Measurements from ENCODE around the gene DUS1L. TPM values are rescaled to one million over a fixed set of nuclear protein-coding genes. Genes with fewer than 3 reads are reported as not detected.

The DUS1L gene
- total RNA-seq, 1 donor from 2014 or later = 73.3 TPM

GRCh38 chr17:82080789-82081464, 15.3 kb upstream of the DUS1L start:
- Mint-ChIP-seq H3K27me3 (ENCODE audit: unreplicated experiment) (no peaks in the 10 kb centered on the region), H3K4me3 (ENCODE audit: unreplicated experiment) (no peak overlapping the region), H3K36me3 (ENCODE audit: unreplicated experiment) (peaks cover 12% of the 10 kb centered on the region), H3K27ac (ENCODE audit: unreplicated experiment) (no peak overlapping the region), H3K4me1 (ENCODE audit: unreplicated experiment) (no peaks in the 10 kb centered on the region), H3K9me3 (ENCODE audit: unreplicated experiment) (no peaks in the 10 kb centered on the region)
- no peak for DNase-seq (ENCODE audit: extremely low spot score, unreplicated experiment)
- no peak for TF ChIP-seq CTCF (IDR thresholded peaks at IDR 0.05)

GRCh38 chr17:82080048-82080788, 14.6 kb upstream of the DUS1L start:
- peaks cover 12% of the 10 kb centered on the region for H3K36me3 Mint-ChIP-seq (ENCODE audit: unreplicated experiment)
- no peak for TF ChIP-seq CTCF (IDR thresholded peaks at IDR 0.05)
- no peaks in the 10 kb centered on the region for H3K9me3 Mint-ChIP-seq (ENCODE audit: unreplicated experiment)
- no peaks in the 10 kb centered on the region for H3K4me1 Mint-ChIP-seq (ENCODE audit: unreplicated experiment)
- H3K27me3 Mint-ChIP-seq (ENCODE audit: unreplicated experiment) = no peaks in the 10 kb centered on the region
- no peak overlapping the region for H3K27ac Mint-ChIP-seq (ENCODE audit: unreplicated experiment)
- H3K4me3 Mint-ChIP-seq (ENCODE audit: unreplicated experiment) = no peak overlapping the region
- DNase-seq (ENCODE audit: extremely low spot score, unreplicated experiment) = no peak

- Mint-ChIP-seq H3K4me1 (ENCODE audit: unreplicated experiment) (no peaks in the 10 kb centered on the region), H3K9me3 (ENCODE audit: unreplicated experiment) (no peaks in the 10 kb centered on the region), H3K36me3 (ENCODE audit: unreplicated experiment) (peaks cover 10% of the 10 kb centered on the region), H3K27ac (ENCODE audit: unreplicated experiment) (no peak overlapping the region), H3K4me3 (ENCODE audit: unreplicated experiment) (no peak overlapping the region), H3K27me3 (ENCODE audit: unreplicated experiment) (no peaks in the 10 kb centered on the region)
- DNase-seq (ENCODE audit: extremely low spot score, unreplicated experiment) = no peak
- TF ChIP-seq CTCF (IDR thresholded peaks at IDR 0.05) = no peak
These were observed 13.5 kb upstream of the DUS1L start for GRCh38 chr17:82079001-82079677.

GRCh38 chr17:82078433-82078832, 12.8 kb upstream of the DUS1L start:
- H3K27me3 Mint-ChIP-seq (ENCODE audit: unreplicated experiment) = no peaks in the 10 kb centered on the region

More at GRCh38 chr17:82078433-82078832, 12.8 kb upstream of the DUS1L start:
- no peaks in the 10 kb centered on the region for H3K4me1 Mint-ChIP-seq (ENCODE audit: unreplicated experiment)
- no peak overlapping the region for H3K4me3 Mint-ChIP-seq (ENCODE audit: unreplicated experiment)
- no peaks in the 10 kb centered on the region for H3K9me3 Mint-ChIP-seq (ENCODE audit: unreplicated experiment)
- no peak overlapping the region for H3K27ac Mint-ChIP-seq (ENCODE audit: unreplicated experiment)
- no peak for TF ChIP-seq CTCF (IDR thresholded peaks at IDR 0.05)
- DNase-seq (ENCODE audit: extremely low spot score, unreplicated experiment) = no peak
- H3K36me3 Mint-ChIP-seq (ENCODE audit: unreplicated experiment) = peaks cover 8% of the 10 kb centered on the region
